MG63 (cell line): ENCODE data around the gene SULT1C4. TPM values are rescaled to one million over a fixed set of nuclear protein-coding genes. Genes with fewer than 3 reads are reported as not detected.
"Not testable (repeated sequence)": the region's sequence is repeated elsewhere in the genome, so short reads cannot be mapped to it uniquely, and the experiment has no call there.

Experiments
- DNase-seq: peaks from one replicate; pipeline ENCODE4 v3.0.0-alpha.2; 2020
- H3K27me3 ChIP-seq: fragments of 250-450 bp; sonication (Bioruptor Pico); 2 replicates; pipeline ENCODE4 v1.5.1; 2020; ENCODE audit warnings: mild to moderate bottlenecking, moderate library complexity
- H3K36me3 ChIP-seq: fragments of 250-450 bp; sonication (Bioruptor Pico); 2 replicates; pipeline ENCODE4 v1.5.1; 2020; ENCODE audit warnings: mild to moderate bottlenecking, moderate library complexity
- H3K4me3 ChIP-seq: fragments of 250-450 bp; sonication (Bioruptor Pico); 2 replicates; pipeline ENCODE4 v1.5.1; 2020; ENCODE audit warnings: mild to moderate bottlenecking, moderate library complexity
- H3K9me3 ChIP-seq: fragments of 250-450 bp; sonication (Bioruptor Pico); 2 replicates; pipeline ENCODE4 v1.5.1; 2020; ENCODE audit warnings: mild to moderate bottlenecking, moderate library complexity
- total RNA-seq: library from RNA; depleted of rRNA; stranded (reverse); fragments of >200 nt; shearing (Covaris generic); gene quantifications from 2 replicates; pipeline ENCODE4 v1.2.3, GENCODE V29; 2014; ENCODE audit warnings: low replicate concordance; rRNA removed

The SULT1C4 gene
- not detected in 2 replicates for total RNA-seq

DNA sequence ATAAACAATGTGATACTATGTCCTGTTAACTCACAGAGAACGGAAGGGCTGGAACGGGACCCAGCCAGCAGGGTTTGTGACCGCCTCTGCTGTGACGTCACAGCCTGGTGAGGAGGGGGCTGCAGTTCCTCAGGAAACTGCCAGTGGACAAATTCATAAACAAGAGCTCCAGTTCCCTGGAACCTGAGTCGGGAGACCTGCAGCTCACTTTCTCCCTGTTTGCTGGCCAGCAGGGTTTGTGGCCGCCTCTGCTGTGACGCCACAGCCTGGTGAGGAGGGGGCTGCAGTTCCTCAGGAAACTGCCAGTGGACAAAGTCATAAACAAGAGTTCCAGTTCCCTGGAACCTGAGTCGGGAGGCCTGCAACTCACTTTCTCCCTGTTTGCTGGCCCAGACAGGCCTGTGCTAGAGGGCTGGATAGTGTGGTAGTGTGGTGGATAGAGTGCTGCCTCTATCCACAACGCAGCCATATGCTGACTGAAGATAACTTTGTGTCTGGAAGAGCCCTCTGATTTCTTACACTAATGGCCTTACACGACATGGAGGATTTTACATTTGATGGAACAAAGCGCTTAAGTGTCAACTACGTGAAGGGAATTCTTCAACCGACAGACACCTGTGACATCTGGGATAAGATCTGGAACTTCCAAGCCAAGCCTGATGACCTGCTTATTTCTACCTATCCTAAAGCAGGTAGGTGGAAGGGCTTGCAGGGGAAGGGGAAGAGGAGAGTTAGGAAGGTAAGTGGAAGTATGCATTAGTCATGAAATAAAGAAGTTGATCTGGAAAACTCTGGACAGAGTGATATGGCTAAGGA, at the start of gene SULT1C4:
Gene SULT1C4 (plus strand): TSS at position 140 of the 816 bp plus-strand sequence. CDS start 384 bp downstream, at position 524.
- no peaks in the 10 kb centered on the region for H3K27me3 ChIP-seq
- DNase-seq, result no peak
- H3K4me3 ChIP-seq, result no peak within 1 kb of the TSS
- no peaks in the 10 kb centered on the region for H3K36me3 ChIP-seq
- H3K9me3 ChIP-seq, result no peaks in the 10 kb centered on the region

DNA sequence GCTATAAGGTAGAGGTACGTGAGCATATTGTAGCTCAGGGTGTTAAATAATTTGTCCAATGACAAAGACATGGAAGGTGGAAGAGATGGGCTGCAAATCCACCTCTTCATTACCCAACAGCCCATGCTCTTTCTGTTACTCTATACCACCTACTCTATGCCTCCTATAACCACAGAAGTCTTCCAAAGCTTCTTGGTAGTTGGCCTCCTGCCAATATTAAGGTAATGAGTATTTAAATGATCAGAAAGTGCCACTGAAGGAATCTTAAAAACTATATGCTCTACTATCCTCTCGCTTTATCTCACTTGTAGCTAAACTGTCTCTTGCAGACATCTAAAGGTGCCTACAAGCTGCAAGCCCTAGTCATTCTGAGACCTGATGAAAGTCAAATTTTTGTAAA, 48.0 kb upstream of the SULT1C4 start:
- Histone ChIP-seq H3K27me3 (no peaks in the 10 kb centered on the region), H3K36me3 (no peaks in the 10 kb centered on the region), H3K4me3 (no peak overlapping the region), H3K9me3 (no peaks in the 10 kb centered on the region)
- DNase-seq, result no peak

DNA sequence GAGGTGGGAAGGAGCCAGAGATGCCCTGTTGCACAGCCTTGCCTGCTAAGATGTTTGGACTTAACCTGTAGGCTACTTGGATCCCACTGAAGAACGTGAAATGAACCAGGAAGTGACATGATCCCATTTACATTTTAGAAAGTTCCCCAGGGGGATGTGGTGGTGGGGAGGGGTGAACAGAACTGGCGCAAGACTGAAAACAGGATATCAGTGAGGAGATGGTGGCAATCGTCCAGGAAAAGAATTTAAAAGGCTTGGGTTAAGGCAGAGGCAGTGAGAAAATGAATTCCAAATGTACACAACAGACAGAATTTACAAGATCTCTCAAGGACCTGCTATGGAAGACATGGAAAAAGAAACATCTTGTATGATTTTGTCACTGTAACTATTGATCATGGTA, 46.8 kb upstream of the SULT1C4 start:
- DNase-seq, result no peak
- Histone ChIP-seq H3K27me3 (no peaks in the 10 kb centered on the region), H3K9me3 (no peaks in the 10 kb centered on the region), H3K36me3 (no peaks in the 10 kb centered on the region), H3K4me3 (no peak overlapping the region)

DNA sequence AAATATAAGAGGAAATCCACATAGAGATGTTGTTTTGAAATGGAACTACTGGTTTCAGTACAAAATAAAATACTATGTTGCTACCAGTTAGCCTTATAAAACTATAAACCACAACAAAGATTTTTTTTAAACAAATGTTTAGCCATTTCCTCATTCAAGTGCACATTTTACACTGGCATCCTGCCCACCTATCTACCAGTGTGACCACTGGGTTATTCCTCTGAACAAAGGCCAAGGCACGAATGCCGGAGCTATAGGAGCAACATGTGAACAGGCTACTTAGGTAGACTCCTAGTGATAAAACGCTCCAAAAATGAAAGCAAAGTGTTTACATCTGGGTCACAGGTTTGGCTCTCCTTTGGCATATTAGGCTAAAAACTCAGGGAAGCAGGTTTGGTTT, 31.8 kb upstream of the SULT1C4 start:
- Histone ChIP-seq H3K9me3 (peaks cover 3% of the 10 kb centered on the region; the same call in 1 of the 2 replicates), H3K4me3 (no peak overlapping the region), H3K36me3 (no peaks in the 10 kb centered on the region), H3K27me3 (peaks cover 4% of the 10 kb centered on the region; the same call in 1 of the 2 replicates)
- no peak for DNase-seq

DNA sequence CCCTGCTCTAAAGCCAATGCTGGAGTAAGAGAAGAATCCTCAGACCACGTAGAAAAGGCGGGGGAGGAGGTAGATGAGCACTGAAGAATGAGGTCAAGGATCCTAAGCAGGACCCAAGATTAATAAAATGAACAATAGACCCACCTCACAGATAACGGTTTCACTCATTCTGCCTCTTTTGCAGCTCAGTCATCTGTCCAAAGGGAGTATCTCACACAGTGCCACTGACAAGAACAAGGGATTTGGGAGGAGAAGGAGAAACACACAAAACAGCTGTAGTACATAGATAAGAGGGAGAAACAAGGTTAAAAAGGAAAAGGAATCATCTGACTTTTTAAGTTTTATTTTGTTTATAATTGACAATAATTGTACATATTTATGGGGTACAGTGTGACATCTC, 30.9 kb upstream of the SULT1C4 start:
- Histone ChIP-seq H3K27me3 (peaks cover 4% of the 10 kb centered on the region; the same call in 1 of the 2 replicates), H3K9me3 (peaks cover 3% of the 10 kb centered on the region; the same call in 1 of the 2 replicates), H3K36me3 (no peaks in the 10 kb centered on the region), H3K4me3 (no peak overlapping the region)
- DNase-seq, result no peak

DNA sequence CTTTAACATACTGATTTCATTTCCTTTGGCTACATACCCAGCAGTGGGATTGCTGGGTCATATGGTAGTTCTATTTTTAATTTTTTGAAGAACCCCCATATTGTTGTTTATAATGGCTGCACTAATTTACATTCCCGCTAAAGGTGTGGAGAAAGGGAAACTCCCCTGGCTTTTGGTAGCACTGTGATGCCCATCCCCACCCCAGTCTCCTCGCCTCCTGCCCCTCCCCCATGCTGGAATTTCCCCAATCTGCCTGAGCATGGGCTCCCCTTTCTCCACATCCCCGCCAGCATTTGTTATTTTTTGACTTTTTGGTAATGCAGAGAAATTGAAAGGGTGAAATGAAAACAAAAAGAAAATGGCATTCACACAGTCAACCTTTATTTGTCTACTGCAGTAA, 30.0 kb upstream of the SULT1C4 start:
- no peaks in the 10 kb centered on the region for H3K36me3 ChIP-seq
- DNase-seq, result no peak
- peaks cover 4% of the 10 kb centered on the region; the same call in 1 of the 2 replicates for H3K27me3 ChIP-seq

DNA sequence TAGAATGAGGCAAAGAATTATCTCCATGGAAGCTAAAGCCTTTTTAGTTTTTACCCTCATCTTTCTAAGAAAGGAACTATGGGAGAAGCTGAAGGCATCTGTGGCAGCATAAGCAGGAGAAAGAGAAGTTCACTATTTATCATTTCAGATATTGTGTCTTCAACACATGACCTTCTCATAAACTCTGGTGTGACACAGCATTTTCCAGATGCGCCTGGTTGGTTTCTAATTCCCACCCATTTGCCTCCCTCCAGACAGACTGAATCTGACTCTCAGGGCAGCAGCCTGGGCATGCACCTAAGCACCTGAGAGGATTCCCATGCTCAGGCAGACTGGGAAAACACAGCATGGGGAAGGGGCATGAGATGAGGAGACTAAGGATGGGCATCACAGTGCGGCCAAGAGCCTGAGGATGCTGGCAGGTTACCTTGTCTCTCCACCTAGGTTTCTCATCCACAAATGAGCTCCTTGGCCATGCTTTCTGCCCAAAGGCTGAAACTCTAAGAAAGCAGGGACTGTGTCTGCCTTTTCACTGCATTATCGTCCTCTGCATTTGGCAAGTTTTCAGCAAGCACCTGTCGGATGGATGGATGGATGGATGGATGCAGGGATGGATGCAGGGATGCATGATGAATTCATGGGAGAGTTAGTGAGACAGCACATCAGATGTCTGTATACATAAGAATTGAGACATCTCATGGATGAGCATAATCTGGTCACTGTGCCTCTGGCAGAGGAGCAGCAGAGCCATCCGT, 28.8 kb upstream of the SULT1C4 start:
- no peaks in the 10 kb centered on the region for H3K36me3 ChIP-seq
- no peak for DNase-seq
- peaks cover 4% of the 10 kb centered on the region; the same call in 1 of the 2 replicates for H3K27me3 ChIP-seq
- H3K9me3 ChIP-seq, result no peaks in the 10 kb centered on the region
- H3K4me3 ChIP-seq, result no peak overlapping the region

More for the DNA sequence above, 30.0 kb upstream of the SULT1C4 start:
- Histone ChIP-seq H3K9me3 (peaks cover under 1% of the 10 kb centered on the region; the same call in 1 of the 2 replicates), H3K4me3 (no peak overlapping the region)

DNA sequence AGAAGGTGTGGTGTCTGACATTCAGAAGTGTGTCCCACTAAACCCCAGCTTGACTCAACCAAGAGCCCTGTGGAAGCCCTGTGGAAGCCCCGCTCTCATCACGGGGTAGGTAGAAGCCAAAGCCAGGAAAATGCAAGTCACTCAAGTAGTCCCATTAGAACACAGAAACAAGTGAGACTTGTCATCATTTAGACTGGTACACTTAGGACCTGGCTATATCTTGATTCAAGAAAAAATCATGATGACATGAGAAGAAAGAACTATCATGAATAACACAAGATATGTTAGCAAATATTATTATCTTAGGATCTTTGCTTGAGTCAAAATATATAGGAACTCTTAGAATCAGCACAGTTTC, 28.2 kb upstream of the SULT1C4 start:
- no peak for DNase-seq
- Histone ChIP-seq H3K4me3 (no peak overlapping the region), H3K9me3 (no peaks in the 10 kb centered on the region), H3K27me3 (peaks cover 4% of the 10 kb centered on the region; the same call in 1 of the 2 replicates), H3K36me3 (no peaks in the 10 kb centered on the region)

DNA sequence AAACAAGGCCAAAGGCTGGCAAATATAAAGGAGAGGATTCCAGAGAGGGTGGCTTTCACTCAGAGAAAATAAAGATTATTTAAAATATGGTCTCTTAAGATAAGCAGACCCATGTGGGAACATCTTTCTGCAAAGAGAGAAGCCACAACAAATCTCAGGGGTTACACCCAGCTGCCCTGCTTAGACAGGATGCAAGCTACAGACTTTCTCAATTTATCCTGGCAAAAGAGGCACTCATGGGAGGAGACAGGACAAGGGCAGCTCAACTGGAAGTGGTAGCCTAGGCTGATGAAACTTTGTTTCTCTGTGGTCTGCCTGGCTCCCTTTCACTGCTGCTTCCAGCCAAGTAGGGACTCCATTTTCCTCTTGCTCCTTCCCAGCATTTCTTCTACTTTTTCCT, 25.9 kb upstream of the SULT1C4 start:
- H3K36me3 ChIP-seq, result no peaks in the 10 kb centered on the region
- H3K27me3 ChIP-seq, result peaks cover 3% of the 10 kb centered on the region; the same call in 1 of the 2 replicates
- no peaks in the 10 kb centered on the region for H3K9me3 ChIP-seq
- no peak overlapping the region for H3K4me3 ChIP-seq
- no peak for DNase-seq

DNA sequence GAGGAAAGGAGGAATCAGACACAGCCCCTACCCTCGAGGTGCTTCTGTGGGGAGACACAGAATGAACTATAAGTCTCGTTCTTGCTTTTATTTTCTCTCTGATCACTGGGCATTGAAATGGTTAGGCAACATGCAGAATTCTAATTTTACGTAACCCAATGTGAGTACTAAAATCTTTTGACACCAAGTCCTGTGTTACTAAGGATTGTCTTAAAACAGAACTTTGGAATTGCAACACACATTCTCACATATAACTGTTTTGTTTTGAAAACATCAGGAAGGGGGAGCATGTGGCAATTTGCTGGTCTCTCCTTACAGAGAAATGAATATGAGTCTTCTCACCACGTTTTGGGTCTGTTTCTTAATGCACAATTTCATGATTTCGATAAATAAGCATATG, 23.6 kb upstream of the SULT1C4 start:
- H3K9me3 ChIP-seq, result peaks cover 2% of the 10 kb centered on the region; the same call in 1 of the 2 replicates
- H3K36me3 ChIP-seq, result no peaks in the 10 kb centered on the region
- H3K27me3 ChIP-seq, result no peaks in the 10 kb centered on the region
- H3K4me3 ChIP-seq, result no peak overlapping the region
- DNase-seq, result no peak

DNA sequence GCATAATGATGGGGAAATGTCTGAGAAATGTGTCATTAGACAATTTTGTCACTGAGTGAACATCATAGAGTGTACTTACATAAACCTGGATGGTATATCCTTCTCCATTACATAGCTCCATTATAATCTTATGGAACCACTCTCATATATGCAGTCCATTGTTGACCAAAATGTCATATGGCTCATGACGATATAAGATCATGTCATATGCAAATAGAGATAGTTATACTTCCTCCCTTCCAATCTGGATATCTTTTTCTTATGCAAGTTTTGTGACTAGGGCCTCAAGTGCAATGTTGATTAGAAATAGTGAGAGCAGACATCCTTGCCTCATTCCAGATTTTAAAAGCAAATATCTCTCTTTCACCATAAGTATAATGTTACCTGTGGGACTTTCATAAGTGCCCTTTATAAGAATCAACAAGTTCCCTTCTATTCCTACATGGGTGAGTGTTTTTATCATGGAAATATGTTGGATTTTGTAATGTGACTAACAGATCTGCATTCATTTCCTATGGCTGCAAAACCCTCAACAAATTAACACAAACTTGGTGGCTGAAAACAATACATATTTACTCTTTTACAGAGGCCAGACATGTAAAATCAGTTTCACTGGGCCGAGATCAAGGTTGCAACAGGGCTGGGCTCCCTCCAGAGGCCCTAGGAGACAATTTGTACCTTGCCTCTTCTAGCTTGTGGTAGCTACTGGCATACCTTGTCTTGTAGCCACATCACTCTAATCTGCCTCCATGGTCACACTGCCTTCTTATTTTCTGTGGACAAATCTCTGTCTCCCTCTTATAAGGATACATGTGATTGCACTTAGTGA, 21.6 kb upstream of the SULT1C4 start:
- no peak for DNase-seq
- no peaks in the 10 kb centered on the region for H3K27me3 ChIP-seq
- peaks cover 2% of the 10 kb centered on the region; the same call in 1 of the 2 replicates for H3K9me3 ChIP-seq
- no peak overlapping the region for H3K4me3 ChIP-seq
- H3K36me3 ChIP-seq, result no peaks in the 10 kb centered on the region

DNA sequence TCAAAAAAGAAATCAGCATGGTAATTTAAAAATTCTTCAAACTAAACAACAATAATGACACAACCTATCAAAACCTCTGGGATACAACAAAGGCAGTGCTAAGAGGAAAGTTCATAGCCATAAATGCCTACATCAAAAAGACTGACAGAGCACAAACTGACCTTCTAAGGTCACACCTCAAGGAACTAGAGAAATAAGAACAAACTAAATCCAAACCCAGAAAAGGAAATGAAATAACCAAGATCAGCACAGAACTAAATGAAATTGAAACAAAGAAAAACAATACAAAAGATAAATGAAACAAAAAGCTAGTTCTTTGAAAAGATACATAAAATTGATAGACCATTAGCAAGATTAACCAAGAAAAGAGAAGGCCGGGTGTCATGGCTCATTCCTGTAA, 18.4 kb upstream of the SULT1C4 start:
- H3K4me3 ChIP-seq, DNase-seq, H3K9me3 ChIP-seq, H3K36me3 ChIP-seq, H3K27me3 ChIP-seq: not testable (repeated sequence)

DNA sequence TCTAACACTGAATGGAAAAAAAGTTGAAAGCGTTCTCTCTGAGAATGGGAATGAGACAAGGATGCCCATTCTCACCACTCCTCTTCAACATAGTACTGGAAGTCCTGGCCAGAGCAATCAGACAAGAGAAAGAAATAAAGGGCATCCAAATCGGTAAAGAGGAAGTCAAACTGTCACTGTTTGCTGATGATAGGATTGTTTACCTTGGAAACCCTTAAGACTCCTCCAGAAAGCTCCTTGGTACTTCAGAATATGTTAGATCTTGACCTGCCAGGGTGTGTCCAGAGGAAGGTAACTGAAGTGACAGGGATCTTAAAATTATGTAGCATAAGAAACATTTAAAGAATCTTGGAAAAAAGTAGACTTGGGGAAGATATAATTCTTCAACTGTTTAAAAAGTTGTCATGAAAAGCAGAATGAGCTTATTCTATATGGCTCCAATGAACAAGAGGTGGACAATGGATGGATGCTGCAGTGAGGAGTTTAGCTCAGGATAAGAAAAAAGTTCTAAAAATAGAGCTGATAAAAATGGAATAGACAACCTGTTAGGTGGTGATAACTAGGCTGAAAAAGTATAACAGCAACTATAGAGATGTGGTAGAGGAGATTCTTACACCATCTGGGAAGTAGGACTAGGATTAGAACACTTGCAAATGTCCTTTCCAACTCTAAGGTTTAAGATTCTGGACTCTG, 16.8 kb upstream of the SULT1C4 start:
- no peaks in the 10 kb centered on the region for H3K36me3 ChIP-seq
- DNase-seq, result no peak

DNA sequence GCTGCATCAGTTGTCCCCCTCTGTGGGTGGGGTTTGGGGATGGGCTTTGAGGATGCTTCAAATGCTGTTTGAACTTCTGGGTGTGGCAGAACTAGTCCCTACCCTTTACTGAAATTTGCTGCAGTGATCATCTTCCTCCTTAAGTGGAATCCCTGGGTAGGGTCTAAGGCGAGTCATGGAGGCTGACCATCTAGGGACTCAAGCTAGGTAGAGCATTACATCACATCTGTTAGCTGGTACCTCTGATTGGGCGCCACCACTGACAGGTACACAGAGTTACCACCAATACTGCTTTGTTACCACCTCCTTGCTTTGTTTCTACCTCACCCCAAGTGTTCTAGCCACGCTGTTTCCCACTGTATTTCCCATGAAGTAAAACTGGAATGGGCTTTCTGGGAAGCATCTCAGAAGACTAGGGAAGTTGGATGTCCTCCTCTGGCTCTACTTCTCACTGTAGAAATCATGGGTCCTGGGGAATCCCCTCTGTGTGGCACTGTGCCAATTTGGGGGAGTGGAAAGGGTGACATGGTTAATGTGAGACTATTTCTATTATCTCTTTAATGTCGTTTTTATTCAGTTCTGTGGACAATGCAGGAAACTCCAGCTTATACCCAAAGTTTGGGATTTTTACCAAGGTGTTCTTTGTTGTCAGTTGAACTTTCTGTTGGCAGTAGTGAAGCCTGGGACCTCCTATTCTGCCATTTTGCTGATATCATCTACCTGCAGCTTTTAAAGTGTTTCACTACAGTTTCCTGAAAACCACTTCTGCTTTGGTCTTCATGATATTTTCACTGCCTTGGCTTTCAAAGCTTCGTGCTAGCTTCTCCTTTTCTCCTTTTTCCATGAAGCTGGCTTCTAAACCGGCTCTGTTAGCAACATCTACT, 14.5 kb upstream of the SULT1C4 start:
- Histone ChIP-seq H3K27me3 (no peaks in the 10 kb centered on the region), H3K4me3 (no peak overlapping the region), H3K36me3 (no peaks in the 10 kb centered on the region), H3K9me3 (peaks cover 2% of the 10 kb centered on the region; the same call in 1 of the 2 replicates)
- no peak for DNase-seq

More for the DNA sequence above, 16.8 kb upstream of the SULT1C4 start:
- Histone ChIP-seq H3K27me3 (no peaks in the 10 kb centered on the region), H3K9me3 (peaks cover 2% of the 10 kb centered on the region; the same call in 1 of the 2 replicates), H3K4me3 (no peak overlapping the region)

DNA sequence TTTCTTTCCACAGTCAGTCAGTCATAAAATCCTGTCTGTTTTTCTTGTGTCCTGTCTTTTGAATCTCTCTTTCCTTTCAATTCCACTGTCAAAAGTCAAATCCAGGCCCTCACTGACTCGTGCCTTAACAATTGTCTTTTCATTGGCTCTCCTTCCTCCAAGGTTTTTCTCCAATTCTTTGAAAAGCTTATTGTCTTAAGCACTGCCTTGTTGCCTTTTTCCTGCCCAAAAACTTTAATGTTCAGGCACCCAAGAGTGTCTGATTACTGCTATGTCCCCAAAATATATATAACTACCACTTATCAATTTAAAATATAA, 13.9 kb upstream of the SULT1C4 start:
- H3K27me3 ChIP-seq, result no peaks in the 10 kb centered on the region
- H3K36me3 ChIP-seq, result no peaks in the 10 kb centered on the region
- H3K9me3 ChIP-seq, result peaks cover 2% of the 10 kb centered on the region; the same call in 1 of the 2 replicates
- DNase-seq, result no peak
- H3K4me3 ChIP-seq, result no peak overlapping the region
